ENCODE results near the gene SENP6.
"Not testable (repeated sequence)": the region's sequence is repeated elsewhere in the genome, so short reads cannot be mapped to it uniquely, and the experiment has no call there.

SENP6 gene, protein sequence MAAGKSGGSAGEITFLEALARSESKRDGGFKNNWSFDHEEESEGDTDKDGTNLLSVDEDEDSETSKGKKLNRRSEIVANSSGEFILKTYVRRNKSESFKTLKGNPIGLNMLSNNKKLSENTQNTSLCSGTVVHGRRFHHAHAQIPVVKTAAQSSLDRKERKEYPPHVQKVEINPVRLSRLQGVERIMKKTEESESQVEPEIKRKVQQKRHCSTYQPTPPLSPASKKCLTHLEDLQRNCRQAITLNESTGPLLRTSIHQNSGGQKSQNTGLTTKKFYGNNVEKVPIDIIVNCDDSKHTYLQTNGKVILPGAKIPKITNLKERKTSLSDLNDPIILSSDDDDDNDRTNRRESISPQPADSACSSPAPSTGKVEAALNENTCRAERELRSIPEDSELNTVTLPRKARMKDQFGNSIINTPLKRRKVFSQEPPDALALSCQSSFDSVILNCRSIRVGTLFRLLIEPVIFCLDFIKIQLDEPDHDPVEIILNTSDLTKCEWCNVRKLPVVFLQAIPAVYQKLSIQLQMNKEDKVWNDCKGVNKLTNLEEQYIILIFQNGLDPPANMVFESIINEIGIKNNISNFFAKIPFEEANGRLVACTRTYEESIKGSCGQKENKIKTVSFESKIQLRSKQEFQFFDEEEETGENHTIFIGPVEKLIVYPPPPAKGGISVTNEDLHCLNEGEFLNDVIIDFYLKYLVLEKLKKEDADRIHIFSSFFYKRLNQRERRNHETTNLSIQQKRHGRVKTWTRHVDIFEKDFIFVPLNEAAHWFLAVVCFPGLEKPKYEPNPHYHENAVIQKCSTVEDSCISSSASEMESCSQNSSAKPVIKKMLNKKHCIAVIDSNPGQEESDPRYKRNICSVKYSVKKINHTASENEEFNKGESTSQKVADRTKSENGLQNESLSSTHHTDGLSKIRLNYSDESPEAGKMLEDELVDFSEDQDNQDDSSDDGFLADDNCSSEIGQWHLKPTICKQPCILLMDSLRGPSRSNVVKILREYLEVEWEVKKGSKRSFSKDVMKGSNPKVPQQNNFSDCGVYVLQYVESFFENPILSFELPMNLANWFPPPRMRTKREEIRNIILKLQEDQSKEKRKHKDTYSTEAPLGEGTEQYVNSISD

GRCh38 chr6:75601304-75602245 is at the start of gene SENP6:
TSS of gene SENP6 (plus strand) at chr6:75601880. CDS start at chr6:75602525, 645 bp downstream.
- peak; percentile 67 for DNase-seq

GRCh38 chr6:75556240-75556639 is 45.4 kb upstream of the SENP6 start:
- DNase-seq, result no peak

DNA sequence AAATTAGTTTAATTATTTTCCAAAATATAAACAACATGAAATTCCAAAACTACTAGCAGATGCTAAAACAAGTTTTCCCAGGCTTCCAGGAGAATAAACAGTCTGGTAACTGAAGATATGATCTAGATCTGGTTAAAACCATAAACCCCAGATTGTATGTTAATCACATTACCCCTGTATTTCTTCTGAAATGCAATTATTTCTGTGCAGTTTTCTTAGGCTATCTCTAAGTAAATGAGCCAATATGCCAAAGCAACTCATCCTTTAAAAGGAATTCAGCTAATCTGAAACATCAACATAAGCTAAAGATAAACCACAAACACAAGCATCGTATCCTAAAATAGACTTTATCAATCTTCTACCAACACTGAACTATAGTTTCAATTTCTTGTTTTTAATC is 44.6 kb upstream of the SENP6 start:
- no peak for DNase-seq

GRCh38 chr6:75563032-75563431 is 38.6 kb upstream of the SENP6 start:
- no peak for DNase-seq

DNA sequence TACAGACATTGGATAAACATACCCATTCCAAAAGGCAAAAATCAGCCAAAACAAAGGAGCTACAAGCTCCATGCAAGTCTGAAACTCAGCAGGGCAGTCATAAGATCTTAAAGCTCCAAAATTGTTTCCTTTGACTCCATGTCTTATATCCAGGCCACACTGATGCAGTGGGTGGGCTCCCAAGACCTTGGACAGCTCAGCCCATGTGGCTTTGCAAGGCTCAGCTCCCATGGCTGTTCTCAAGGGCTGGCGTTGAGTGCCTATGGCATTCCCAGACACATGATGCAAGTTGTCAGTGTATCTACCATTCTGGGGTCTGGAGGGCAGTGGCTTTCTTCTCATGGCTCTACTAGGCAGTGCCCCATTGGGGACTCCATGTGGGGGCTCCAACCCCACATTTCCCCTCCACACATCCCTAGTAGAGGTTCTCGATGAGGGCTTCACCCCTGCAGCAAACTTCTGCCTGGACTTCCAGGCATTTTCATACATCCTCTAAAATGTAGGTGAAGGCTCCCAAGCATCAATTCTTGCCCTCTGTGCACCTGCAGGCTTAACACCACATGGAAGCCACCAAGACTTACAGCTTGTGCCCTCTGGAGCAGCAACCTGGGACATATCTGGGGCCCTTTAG is 35.4 kb upstream of the SENP6 start:
- DNase-seq, result no peak

- no peak for DNase-seq
Observed at GRCh38 chr6:75568100-75568499, 33.6 kb upstream of the SENP6 start.

DNA sequence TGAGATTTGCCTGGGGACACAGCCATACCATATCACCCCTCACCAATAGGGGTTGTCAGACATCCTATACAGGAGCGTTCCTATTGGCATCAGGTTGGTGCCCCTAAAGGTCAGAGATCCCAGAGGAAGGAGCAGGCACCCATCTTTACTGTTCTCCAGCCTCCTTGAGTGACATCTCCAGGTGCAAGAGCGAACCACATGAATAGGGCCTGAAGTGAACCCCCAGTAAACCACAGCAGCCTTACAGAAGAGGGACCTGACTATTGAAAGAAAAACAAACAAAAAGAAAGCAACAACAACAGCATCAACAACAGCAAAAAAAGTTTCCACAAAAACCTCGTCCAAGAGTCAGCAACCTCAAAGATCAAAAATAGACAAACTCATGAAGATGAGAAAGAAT is 32.7 kb upstream of the SENP6 start:
- DNase-seq, result no peak

- DNase-seq, result not testable (repeated sequence)
Observed at GRCh38 chr6:75570671-75571070, 31.0 kb upstream of the SENP6 start.

- DNase-seq, result no peak
Observed at GRCh38 chr6:75572072-75572471, 29.6 kb upstream of the SENP6 start.

- no peak for DNase-seq
Observed at GRCh38 chr6:75579951-75580350, 21.7 kb upstream of the SENP6 start.

DNA sequence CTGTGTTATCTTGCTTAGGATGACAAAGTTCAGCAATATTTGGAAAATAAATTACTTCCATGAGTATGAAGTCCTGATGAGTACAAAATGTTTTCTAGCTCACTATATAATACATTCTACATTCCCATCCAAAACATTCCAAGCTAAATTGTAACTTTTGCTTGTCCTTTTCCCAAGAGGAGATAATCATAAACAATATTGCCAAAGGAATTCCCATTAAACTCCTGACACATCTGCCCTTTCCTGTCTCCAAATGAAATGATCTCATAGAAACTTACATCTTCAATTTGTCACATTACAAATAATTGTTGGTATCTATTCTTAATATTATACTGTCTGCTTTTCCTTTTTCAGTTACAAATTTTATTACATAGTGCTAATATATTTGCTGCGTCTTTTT is 20.4 kb upstream of the SENP6 start:
- no peak for DNase-seq

DNA sequence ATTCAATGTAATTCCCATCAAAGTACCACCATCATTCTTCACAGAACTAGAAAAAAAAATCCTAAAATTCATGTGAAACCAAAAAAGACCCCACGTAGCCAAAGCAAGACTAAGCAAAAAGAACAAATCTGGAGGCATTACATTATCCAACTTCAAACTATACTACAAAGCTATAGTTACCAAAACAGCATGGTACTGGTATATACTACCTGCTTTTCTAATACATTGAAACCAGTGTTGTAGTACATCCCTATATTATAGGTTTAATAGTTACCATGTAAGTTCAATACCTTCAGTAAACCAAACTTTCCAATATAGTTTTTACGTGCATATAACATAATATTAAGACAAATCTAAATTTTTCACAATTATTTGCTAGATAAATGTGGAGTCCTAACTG is 17.1 kb upstream of the SENP6 start:
- DNase-seq, result not testable (repeated sequence)

DNA sequence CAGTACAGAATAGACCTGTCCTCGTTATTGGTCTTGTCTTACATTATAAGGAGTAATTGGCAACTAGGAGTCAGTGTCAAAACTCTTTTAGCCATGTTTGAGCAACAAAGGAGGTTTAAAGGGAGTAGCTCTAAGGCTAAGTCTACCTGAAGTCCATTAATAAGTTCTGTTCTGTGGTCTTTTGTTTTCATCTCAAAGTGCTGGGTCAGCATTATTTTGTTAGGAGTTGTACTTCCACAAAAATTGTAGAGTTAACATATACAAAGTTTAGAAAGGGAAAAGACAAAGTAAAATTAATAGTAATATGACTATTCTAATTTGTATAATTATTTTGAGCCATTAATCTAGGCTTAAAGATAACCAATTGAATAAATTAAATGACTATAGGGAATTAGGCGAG is 12.7 kb upstream of the SENP6 start:
- no peak for DNase-seq

GRCh38 chr6:75590370-75590769 is 11.3 kb upstream of the SENP6 start:
- DNase-seq, result no peak

- DNase-seq, result not testable (repeated sequence)
Observed at GRCh38 chr6:75596380-75596779, 5.3 kb upstream of the SENP6 start.

- DNase-seq, result no peak
Observed at GRCh38 chr6:75600768-75601167, 912 bp upstream of the SENP6 start.

DNA sequence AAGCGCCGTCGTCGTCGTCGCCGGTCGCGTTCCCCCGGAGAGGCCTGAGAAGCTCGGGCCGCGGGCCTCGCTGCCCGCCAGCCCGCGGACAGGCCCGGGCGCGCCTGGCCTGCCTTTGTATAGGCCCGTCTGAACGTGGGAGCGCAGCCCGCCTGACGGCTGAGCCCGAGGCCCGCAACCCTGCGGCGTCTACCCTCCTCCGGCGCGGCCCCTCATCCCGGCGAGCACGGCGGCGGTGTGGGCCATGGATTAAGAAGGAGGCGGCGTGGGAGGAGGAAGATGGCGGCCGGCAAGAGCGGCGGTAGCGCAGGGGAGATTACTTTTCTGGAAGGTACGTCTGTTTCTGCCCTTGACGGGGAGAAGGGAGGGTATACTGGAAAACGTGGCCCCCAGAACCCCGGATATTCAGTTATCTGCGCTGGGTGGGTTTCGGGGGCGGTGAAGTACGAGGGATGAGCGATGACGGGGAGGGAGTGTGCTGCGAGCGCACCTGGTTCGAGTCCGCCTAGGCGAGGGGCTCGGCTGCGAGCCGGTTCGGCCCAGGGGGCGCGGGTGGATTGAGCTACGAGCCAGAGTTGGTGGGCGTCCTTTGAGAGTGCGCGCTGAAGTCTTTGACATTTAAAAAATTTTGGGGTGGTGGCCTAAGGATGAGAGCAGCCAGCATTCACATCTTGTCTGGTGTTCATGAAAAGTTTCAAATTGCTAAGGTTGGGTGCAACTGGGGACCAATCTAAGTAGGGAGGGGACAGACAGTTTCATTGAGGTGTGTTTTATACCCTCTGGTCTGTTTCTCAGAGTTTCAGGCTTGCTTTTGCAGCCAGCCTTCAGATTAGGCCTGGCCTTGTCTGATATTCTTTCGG is 796 bp downstream of the SENP6 start:
- DNase-seq, result peak; percentile 69

DNA sequence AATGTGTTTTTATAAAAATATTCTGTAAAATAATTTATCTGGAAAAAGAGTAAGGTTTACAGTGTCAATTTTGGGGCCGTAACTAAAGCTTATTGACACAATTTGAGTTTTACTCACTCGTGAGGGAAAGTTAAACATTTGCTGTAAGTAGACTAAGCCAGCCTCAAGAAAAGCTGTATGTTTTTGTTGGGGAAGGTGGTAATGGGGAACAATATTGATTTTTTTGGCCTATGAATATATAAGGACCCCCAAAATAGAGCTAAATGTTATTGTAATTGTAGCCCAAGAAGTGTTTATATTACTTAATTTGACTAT is 1.4 kb downstream of the SENP6 start:
- no peak for DNase-seq

DNA sequence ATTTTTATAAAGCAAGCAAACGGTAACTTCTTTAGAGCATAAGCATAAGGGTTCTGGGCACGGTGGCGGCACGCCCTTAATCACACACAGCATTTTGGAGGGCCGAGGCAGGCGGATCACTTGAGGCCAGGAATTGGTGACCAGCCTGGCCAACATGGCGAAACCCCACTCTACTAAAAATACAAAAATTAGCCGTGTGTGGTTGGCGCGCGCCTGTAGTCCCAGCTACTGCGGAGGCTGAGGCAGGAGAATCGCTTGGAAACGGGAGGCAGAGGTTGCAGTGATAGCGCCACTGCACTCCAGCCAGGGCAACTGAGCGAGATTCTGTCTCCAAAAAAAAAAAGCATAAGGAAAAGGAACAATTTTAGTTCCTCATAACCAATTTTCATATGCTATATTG is 2.6 kb downstream of the SENP6 start:
- no peak for DNase-seq

DNA sequence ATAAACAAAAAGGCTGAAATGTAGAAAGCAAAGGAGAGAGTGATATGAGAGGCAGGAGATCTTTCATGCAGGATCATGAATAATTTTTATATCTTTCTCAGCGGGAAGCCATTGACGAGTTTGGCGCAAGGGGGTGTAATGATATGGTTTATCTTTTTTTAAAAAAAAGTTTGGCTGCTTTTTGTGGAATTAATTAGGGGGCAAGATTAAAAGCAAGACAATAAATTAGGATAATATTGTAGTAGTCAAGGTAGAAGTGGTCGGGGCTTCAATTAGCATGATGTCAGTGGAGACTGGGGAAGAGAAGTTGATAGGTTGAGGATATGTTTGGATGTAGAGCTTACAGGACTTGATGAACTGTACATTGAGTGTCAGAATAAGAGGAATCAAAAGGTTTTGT is 4.0 kb downstream of the SENP6 start:
- no peak for DNase-seq

DNA sequence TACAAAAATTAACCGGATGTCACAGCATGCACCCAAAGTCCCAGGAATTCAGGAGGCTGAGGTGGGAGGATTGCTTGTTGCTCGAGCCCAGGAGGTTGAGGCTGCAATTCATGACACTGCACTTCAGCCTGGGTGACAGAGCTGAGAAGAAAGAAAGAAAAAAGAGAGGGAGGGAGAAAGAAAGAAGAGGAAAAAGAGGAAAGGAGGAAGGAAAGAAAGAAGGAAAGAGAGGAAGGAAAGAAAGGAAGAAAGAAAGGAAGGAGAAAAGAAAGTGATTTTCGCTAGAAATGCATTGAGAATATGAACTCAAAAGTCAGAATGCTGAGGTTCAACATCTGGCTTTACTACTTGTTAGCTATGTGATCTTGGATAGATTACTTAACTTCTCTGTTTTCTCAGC is 6.6 kb downstream of the SENP6 start:
- no peak for DNase-seq

All from stimulated activated CD4-positive, alpha-beta T cell treated with anti-CD3 and anti-CD28 coated beads, Interleukin-4, amount 100 ng/mL, for 24 hours (primary cell).